Ascending aorta (tissue), 2 donors: ENCODE data around the gene REXO5. TPM values are rescaled to one million over a fixed set of nuclear protein-coding genes. Genes with fewer than 3 reads are reported as not detected.

Experiments used
- DNase-seq, 2 donors: peaks; one replicate each; pipeline ENCODE4 v3.0.0-alpha.2; 2019; ENCODE audit warnings: low spot score in 2 of 2
- H3K27ac ChIP-seq, 2 donors: fragments of 200-600 bp; sonication (generic); one replicate each; pipeline ENCODE4 v1.5.1; 2016 to 2017; ENCODE audit warnings: mild to moderate bottlenecking in 1 of 2
- H3K27me3 ChIP-seq: fragments of 200-600 bp; sonication (generic); one replicate; pipeline ENCODE4 v1.5.1; 2017
- H3K36me3 ChIP-seq, 2 donors: fragments of 200-600 bp; sonication (generic); one replicate each; pipeline ENCODE4 v1.5.1; 2016
- H3K4me1 ChIP-seq, 2 donors: fragments of 200-600 bp; sonication (generic); one replicate each; pipeline ENCODE4 v1.5.1; 2016 to 2017; ENCODE audit warnings: mild to moderate bottlenecking in 1 of 2
- H3K4me3 ChIP-seq, 2 donors: fragments of 200-600 bp; sonication (generic); one replicate each; pipeline ENCODE4 v1.5.1; 2016 to 2017; ENCODE audit warnings: mild to moderate bottlenecking in 1 of 2
- H3K9me3 ChIP-seq, 2 donors: fragments of 200-600 bp; sonication (generic); one replicate each; pipeline ENCODE4 v1.5.1; 2016
- intact Hi-C: fragments of 100-400 bp; cut with DNase I; formaldehyde crosslinking; loops from one replicate; pipeline ENCODE4 v1.15.1; 2023
- total RNA-seq: library from RNA; depleted of rRNA; stranded (reverse); fragments of >200 nt; gene quantifications from one replicate; pipeline ENCODE4 v1.1.0, GENCODE V29; 2016
- TF ChIP-seq, protein P1 (sequence below), 3 experiments: fragments of 200-600 bp in 2 of 3; fragments of 450-650 bp in 1 of 3; sonication (generic) in 2 of 3; IDR thresholded peaks; one replicate each; pipeline ENCODE4 v1.5.1; 2016 to 2019; ENCODE audit warnings: antibody characterized with exemption in 3 of 3, mild to moderate bottlenecking in 1 of 3, moderate library complexity in 1 of 3

REXO5 gene
- total RNA-seq, 1 donor from 2014 or later = 2.1 TPM

GRCh38 chr16:20829536-20829935 is 23.2 kb downstream of the REXO5 start:
- no peak for DNase-seq
- Histone ChIP-seq H3K27me3 (no peaks in the 10 kb centered on the region), H3K4me3 (no peak overlapping the region), H3K36me3 (no peaks in the 10 kb centered on the region), H3K4me1 (peaks cover 0 to 3% of the 10 kb centered on the region in 2 donors), H3K9me3 (no peaks in the 10 kb centered on the region), H3K27ac (no peak overlapping the region)
- intact Hi-C loops = no loop called here
- TF ChIP-seq, protein P1, sequence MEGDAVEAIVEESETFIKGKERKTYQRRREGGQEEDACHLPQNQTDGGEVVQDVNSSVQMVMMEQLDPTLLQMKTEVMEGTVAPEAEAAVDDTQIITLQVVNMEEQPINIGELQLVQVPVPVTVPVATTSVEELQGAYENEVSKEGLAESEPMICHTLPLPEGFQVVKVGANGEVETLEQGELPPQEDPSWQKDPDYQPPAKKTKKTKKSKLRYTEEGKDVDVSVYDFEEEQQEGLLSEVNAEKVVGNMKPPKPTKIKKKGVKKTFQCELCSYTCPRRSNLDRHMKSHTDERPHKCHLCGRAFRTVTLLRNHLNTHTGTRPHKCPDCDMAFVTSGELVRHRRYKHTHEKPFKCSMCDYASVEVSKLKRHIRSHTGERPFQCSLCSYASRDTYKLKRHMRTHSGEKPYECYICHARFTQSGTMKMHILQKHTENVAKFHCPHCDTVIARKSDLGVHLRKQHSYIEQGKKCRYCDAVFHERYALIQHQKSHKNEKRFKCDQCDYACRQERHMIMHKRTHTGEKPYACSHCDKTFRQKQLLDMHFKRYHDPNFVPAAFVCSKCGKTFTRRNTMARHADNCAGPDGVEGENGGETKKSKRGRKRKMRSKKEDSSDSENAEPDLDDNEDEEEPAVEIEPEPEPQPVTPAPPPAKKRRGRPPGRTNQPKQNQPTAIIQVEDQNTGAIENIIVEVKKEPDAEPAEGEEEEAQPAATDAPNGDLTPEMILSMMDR (IDR thresholded peaks at IDR 0.05) = no peak

DNA sequence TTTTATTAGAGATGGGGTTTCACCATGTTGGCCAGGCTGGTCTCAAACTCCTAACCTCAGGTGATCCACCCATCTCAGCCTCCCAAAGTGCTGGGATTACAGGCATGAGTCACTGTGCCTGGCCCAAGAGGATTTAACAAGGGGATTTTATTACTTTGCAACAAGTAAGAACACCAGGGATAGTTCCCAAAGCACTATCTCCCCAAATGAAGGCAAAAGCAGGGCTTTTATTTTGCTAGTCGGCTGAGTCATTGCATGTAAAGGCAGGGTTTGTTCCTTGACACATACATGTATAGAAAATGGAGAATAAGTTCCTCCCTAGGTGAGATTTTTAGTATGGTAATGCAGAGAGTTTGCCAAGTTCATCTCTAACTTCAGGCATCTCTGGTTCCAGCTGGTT is 24.0 kb downstream of the REXO5 start:
- no peak for DNase-seq
- Histone ChIP-seq H3K36me3 (no peaks in the 10 kb centered on the region), H3K27me3 (no peaks in the 10 kb centered on the region), H3K4me1 (peaks cover 0 to 3% of the 10 kb centered on the region in 2 donors), H3K27ac (no peak overlapping the region), H3K9me3 (no peaks in the 10 kb centered on the region), H3K4me3 (no peak overlapping the region)
- TF ChIP-seq, protein P1 (IDR thresholded peaks at IDR 0.05) = no peak
- intact Hi-C loops = no loop called here

GRCh38 chr16:20833086-20833485 is 26.8 kb downstream of the REXO5 start:
- Histone ChIP-seq H3K27ac (no peak overlapping the region), H3K9me3 (peaks cover 0 to 8% of the 10 kb centered on the region in 2 donors), H3K27me3 (no peaks in the 10 kb centered on the region), H3K4me1 (peaks cover 0 to 3% of the 10 kb centered on the region in 2 donors), H3K36me3 (peaks cover 0 to 3% of the 10 kb centered on the region in 2 donors), H3K4me3 (no peak overlapping the region)
- TF ChIP-seq, protein P1 (IDR thresholded peaks at IDR 0.05) = no peak
- DNase-seq = no peak
- intact Hi-C loops = no loop called here

DNA sequence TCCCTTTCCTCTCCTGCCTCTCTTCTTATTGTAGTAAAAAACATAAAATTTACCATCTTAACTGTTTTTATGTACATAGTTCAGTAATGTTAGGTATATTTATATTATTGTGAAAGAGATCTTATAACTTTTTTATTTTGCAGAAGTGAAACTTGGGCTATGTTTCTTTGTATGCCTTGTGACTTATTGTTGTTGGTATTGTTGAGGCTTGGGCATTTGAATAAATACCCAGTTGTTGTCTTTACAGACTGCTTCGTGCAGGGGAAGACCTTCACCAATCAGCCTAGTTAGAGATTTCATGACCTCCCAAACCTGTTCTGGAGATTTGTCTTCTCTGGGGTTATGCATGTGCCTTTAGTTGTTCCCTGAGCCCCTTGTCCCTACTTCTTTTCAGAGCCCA is 31.9 kb downstream of the REXO5 start:
- TF ChIP-seq, protein P1 (IDR thresholded peaks at IDR 0.05) = no peak
- Histone ChIP-seq H3K36me3 (peaks cover 0 to 3% of the 10 kb centered on the region in 2 donors), H3K27me3 (no peaks in the 10 kb centered on the region), H3K4me3 (no peak overlapping the region), H3K9me3 (peaks cover 0 to 8% of the 10 kb centered on the region in 2 donors), H3K27ac (no peak overlapping the region), H3K4me1 (no peaks in the 10 kb centered on the region)
- intact Hi-C loops = no loop called here
- no peak for DNase-seq

- Histone ChIP-seq H3K27me3 (no peaks in the 10 kb centered on the region), H3K36me3 (peaks cover 0 to 3% of the 10 kb centered on the region in 2 donors), H3K4me3 (no peak overlapping the region), H3K9me3 (peaks cover 0 to 8% of the 10 kb centered on the region in 2 donors), H3K27ac (no peak overlapping the region), H3K4me1 (no peaks in the 10 kb centered on the region)
- intact Hi-C loops = no loop called here
- no peak for DNase-seq
- TF ChIP-seq, protein P1 (IDR thresholded peaks at IDR 0.05) = no peak
Observed at GRCh38 chr16:20839504-20839903, 33.2 kb downstream of the REXO5 start.

DNA sequence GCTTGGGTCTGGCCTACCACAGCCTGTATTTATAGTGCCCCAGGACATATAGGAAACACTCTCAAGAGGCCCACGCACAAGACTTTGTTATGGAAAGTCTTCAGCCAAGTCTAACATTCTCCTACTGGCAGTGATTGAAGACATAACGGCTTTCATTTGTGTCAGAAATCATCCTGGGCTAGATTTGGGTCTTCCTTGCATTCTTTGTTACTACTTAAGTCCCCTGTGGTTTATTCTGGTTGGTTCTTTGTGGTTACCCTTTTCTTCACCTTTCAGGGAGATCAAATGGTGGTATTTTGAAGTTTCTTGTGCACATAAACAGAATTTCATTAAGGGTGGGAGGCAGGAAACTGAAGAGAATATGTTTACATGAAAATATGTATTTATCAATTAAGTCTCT is 37.7 kb downstream of the REXO5 start:
- no peak for DNase-seq
- no peaks in the 10 kb centered on the region for H3K27me3 ChIP-seq
- H3K4me3 ChIP-seq = no peak overlapping the region
- no peak overlapping the region for H3K27ac ChIP-seq
- H3K9me3 ChIP-seq = no peaks in the 10 kb centered on the region
- intact Hi-C loops = no loop called here
- no peaks in the 10 kb centered on the region for H3K36me3 ChIP-seq
- TF ChIP-seq, protein P1 (IDR thresholded peaks at IDR 0.05) = no peak
- H3K4me1 ChIP-seq = no peaks in the 10 kb centered on the region
